Stimulated activated naive CD8-positive, alpha-beta T cell treated with anti-CD3 and anti-CD28 coated beads, Interleukin-15, Interleukin-2, amounts not matched to agents 100 ng/mL and 50 ng/mL, for 24 hours (primary cell): ENCODE measurements around the gene GH1.
A peak's percentile ranks its signal among the peaks of the same experiment; 100 is the strongest.
"Not testable (repeated sequence)": the region's sequence is repeated elsewhere in the genome, so short reads cannot be mapped to it uniquely, and the experiment has no call there.

Experiments used
- H3K27ac Mint-ChIP-seq: one replicate; pipeline ENCODE4 v1.8.0; 2021; ENCODE audit warnings: mild to moderate bottlenecking, mixed read lengths
- H3K27me3 Mint-ChIP-seq: one replicate; pipeline ENCODE4 v1.8.0; 2021; ENCODE audit warnings: mixed read lengths
- H3K36me3 Mint-ChIP-seq: one replicate; pipeline ENCODE4 v1.8.0; 2021; ENCODE audit warnings: low read depth, mixed read lengths
- H3K4me1 Mint-ChIP-seq: one replicate; pipeline ENCODE4 v1.8.0; 2021; ENCODE audit warnings: low read depth, mixed read lengths
- H3K4me3 Mint-ChIP-seq: one replicate; pipeline ENCODE4 v1.8.0; 2021; ENCODE audit warnings: mild to moderate bottlenecking, mixed read lengths
- H3K9me3 Mint-ChIP-seq: one replicate; pipeline ENCODE4 v1.8.0; 2021; ENCODE audit warnings: mixed read lengths

The GH1 gene

GRCh38 chr17:63920779-63921178, 2.1 kb upstream of the GH1 start:
- H3K9me3 Mint-ChIP-seq, H3K27me3 Mint-ChIP-seq, H3K4me3 Mint-ChIP-seq, H3K27ac Mint-ChIP-seq, H3K36me3 Mint-ChIP-seq: not testable (repeated sequence)
- peaks cover 16% of the 10 kb centered on the region for H3K4me1 Mint-ChIP-seq

DNA sequence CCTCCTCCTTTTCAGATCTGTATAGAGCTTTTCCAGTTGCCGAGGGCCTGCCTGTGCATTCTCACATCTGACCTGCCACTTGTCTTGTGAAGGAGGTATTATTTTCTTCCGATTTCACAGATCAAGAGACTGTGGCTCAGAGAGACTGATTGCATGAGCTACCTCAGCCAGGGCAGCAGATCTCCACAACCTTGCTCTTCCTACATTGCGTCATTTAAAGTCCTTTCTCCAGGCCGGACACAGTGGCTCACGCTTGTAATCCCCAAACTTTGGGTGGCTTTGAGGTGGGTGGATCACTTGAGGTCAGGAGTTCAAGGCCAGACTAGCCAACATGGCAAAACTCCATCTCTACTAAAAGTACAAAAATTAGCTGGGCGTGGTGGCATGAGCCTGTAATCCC, 1.4 kb upstream of the GH1 start:
- H3K9me3 Mint-ChIP-seq, H3K27me3 Mint-ChIP-seq, H3K36me3 Mint-ChIP-seq, H3K27ac Mint-ChIP-seq, H3K4me3 Mint-ChIP-seq: not testable (repeated sequence)
- peaks cover 16% of the 10 kb centered on the region for H3K4me1 Mint-ChIP-seq

GRCh38 chr17:63919311-63919723, 678 bp upstream of the GH1 start:
- peaks cover 13% of the 10 kb centered on the region for H3K4me1 Mint-ChIP-seq
- H3K4me3 Mint-ChIP-seq: no peak overlapping the region
- no peaks in the 10 kb centered on the region for H3K9me3 Mint-ChIP-seq
- H3K27ac Mint-ChIP-seq: no peak overlapping the region
- H3K36me3 Mint-ChIP-seq: no peaks in the 10 kb centered on the region
- no peaks in the 10 kb centered on the region for H3K27me3 Mint-ChIP-seq

DNA sequence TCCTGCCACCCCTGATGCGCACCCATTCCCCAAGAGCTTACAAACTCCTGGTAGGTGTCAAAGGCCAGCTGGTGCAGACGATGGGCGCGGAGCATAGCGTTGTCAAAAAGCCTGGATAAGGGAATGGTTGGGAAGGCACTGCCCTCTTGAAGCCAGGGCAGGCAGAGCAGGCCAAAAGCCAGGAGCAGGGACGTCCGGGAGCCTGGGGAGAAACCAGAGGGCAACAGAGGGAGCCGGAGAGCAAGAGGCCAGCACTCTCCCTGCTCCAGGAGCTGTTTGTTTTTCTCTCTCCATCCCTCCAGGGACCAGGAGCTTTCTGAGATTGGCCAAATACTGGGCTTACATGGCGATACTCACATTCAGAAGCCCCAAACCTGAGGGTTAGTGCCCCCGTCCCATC, 334 bp downstream of the GH1 start:
- no peaks in the 10 kb centered on the region for H3K9me3 Mint-ChIP-seq
- H3K4me3 Mint-ChIP-seq: no peak overlapping the region
- H3K27ac Mint-ChIP-seq: no peak overlapping the region
- H3K4me1 Mint-ChIP-seq: peaks cover 16% of the 10 kb centered on the region
- no peaks in the 10 kb centered on the region for H3K36me3 Mint-ChIP-seq
- H3K27me3 Mint-ChIP-seq: no peaks in the 10 kb centered on the region

- Mint-ChIP-seq H3K9me3 (no peaks in the 10 kb centered on the region), H3K36me3 (no peaks in the 10 kb centered on the region), H3K27ac (no peak overlapping the region), H3K27me3 (no peaks in the 10 kb centered on the region), H3K4me3 (no peak overlapping the region), H3K4me1 (peaks cover 16% of the 10 kb centered on the region)
These were observed 993 bp downstream of the GH1 start for GRCh38 chr17:63917646-63918045.

DNA sequence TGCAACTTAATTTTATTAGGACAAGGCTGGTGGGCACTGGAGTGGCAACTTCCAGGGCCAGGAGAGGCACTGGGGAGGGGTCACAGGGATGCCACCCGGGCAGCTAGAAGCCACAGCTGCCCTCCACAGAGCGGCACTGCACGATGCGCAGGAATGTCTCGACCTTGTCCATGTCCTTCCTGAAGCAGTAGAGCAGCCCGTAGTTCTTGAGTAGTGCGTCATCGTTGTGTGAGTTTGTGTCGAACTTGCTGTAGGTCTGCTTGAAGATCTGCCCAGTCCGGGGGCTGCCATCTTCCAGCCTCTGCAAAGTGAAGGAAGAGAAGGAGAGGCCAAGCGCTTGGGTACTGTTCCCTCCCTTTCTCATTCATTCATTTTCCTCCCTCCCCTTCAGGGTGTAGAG, 1.4 kb downstream of the GH1 start:
- not testable (repeated sequence) for H3K27ac Mint-ChIP-seq, H3K9me3 Mint-ChIP-seq, H3K27me3 Mint-ChIP-seq, H3K36me3 Mint-ChIP-seq, H3K4me3 Mint-ChIP-seq
- peaks cover 16% of the 10 kb centered on the region for H3K4me1 Mint-ChIP-seq

- Mint-ChIP-seq H3K36me3 (no peaks in the 10 kb centered on the region), H3K4me1 (peaks cover 16% of the 10 kb centered on the region), H3K4me3 (no peak overlapping the region), H3K27me3 (no peaks in the 10 kb centered on the region), H3K9me3 (no peaks in the 10 kb centered on the region), H3K27ac (no peak overlapping the region)
These were observed 2.0 kb downstream of the GH1 start for GRCh38 chr17:63916566-63917185.

- not testable (repeated sequence) for H3K36me3 Mint-ChIP-seq, H3K9me3 Mint-ChIP-seq, H3K27ac Mint-ChIP-seq, H3K27me3 Mint-ChIP-seq, H3K4me3 Mint-ChIP-seq
- peaks cover 16% of the 10 kb centered on the region for H3K4me1 Mint-ChIP-seq
These were observed 2.9 kb downstream of the GH1 start for GRCh38 chr17:63915753-63916152.

DNA sequence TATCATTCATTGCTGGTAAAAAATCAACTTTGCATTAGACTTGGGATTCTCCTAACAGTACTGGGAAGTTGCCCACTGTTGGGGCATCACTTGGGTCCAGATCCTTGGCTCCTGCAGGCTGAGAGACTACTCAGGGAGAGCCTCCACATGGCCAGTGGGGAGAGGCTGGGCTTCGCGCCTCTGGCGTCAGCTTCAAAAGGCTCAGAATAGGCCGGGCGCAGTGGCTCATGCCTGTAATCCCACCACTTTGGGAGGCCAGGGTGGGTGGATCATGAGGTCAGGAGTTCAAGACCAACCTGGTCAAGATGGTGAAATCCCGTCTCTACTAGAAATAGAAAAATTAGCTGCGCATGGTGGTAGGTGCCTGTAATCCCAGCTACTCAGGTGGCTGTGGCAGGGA, 4.2 kb downstream of the GH1 start:
- Mint-ChIP-seq H3K36me3 (no peaks in the 10 kb centered on the region), H3K4me1 (peaks cover 10% of the 10 kb centered on the region), H3K4me3 (no peak overlapping the region), H3K9me3 (no peaks in the 10 kb centered on the region), H3K27ac (no peak overlapping the region), H3K27me3 (no peaks in the 10 kb centered on the region)

DNA sequence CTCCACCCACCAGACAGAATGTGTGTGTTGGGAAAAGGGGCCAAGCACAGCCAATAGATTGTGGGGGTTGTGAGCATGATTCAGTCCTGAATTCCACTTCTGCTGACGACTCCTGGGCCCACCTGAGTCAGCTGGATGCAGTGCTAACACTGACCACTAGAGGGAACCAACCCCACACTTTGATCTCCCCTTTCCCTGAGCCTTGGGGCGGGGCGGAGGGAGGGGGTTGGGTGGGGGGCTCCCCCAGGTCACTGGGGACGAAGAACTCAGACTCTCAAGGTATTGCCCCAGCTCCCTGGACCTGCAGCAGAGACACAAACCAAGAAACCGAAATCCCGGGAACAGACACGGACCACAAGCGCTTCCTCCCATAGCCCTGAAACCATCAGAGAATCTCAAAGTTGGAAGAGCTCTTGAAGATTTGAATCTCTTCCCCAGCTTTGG, 7.0 kb downstream of the GH1 start:
- Mint-ChIP-seq H3K9me3 (no peaks in the 10 kb centered on the region), H3K36me3 (no peaks in the 10 kb centered on the region), H3K4me1 (peaks cover 4% of the 10 kb centered on the region), H3K27me3 (no peaks in the 10 kb centered on the region), H3K27ac (no peak overlapping the region), H3K4me3 (no peak overlapping the region)

GRCh38 chr17:63911041-63911635, 7.5 kb downstream of the GH1 start, which contains the start of gene CSHL1:
TSS of gene CSHL1 (minus strand) at chr17:63911258. CDS start at chr17:63911196, 62 bp downstream.
- no peaks in the 10 kb centered on the region for H3K36me3 Mint-ChIP-seq
- no peaks in the 10 kb centered on the region for H3K27me3 Mint-ChIP-seq
- no peak within 1 kb of the TSS for H3K4me3 Mint-ChIP-seq
- peaks cover 4% of the 10 kb centered on the region for H3K4me1 Mint-ChIP-seq
- no peaks in the 10 kb centered on the region for H3K9me3 Mint-ChIP-seq
- H3K27ac Mint-ChIP-seq: no peak within 1 kb of the TSS

DNA sequence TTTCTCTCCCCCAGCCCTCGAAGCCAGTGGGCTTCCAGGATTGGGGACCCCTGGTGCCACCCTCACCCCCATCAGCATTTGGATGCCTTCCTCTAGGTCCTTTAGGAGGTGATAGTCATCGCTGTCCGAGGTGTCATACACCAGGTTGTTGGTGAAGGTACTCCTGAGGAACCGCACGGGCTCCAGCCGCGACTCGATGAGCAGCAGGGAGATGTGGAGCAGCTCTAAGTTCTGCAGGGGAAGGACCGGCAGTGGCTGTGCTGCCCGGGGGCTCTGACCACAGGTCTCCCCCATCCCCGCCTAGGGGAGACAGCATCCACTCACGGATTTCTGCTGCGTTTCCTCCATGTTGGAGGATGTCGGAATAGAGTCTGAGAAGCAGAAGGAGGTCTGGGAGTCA, 8.5 kb downstream of the GH1 start:
- H3K27ac Mint-ChIP-seq: no peak overlapping the region
- no peaks in the 10 kb centered on the region for H3K9me3 Mint-ChIP-seq
- H3K36me3 Mint-ChIP-seq: no peaks in the 10 kb centered on the region
- no peaks in the 10 kb centered on the region for H3K27me3 Mint-ChIP-seq
- peaks cover 4% of the 10 kb centered on the region for H3K4me1 Mint-ChIP-seq
- no peak overlapping the region for H3K4me3 Mint-ChIP-seq

DNA sequence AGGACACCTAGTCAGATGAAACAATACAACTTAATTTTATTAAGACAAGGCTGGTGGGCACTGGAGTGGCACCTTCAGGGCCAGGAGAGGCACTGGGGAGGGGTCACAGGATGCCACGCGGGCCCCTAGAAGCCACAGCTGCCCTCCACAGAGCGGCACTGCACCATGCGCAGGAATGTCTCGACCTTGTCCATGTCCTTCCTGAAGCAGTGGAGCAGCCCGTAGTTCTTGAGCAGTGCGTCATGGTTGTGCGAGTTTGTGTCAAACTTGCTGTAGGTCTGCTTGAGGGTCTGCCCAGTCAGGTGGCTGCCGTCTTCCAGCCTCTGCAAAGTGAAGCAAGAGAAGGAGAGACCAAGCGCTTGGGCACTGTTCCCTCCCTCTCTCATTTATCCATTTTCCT, 9.1 kb downstream of the GH1 start:
- not testable (repeated sequence) for H3K27me3 Mint-ChIP-seq, H3K9me3 Mint-ChIP-seq, H3K4me1 Mint-ChIP-seq, H3K27ac Mint-ChIP-seq, H3K4me3 Mint-ChIP-seq, H3K36me3 Mint-ChIP-seq

DNA sequence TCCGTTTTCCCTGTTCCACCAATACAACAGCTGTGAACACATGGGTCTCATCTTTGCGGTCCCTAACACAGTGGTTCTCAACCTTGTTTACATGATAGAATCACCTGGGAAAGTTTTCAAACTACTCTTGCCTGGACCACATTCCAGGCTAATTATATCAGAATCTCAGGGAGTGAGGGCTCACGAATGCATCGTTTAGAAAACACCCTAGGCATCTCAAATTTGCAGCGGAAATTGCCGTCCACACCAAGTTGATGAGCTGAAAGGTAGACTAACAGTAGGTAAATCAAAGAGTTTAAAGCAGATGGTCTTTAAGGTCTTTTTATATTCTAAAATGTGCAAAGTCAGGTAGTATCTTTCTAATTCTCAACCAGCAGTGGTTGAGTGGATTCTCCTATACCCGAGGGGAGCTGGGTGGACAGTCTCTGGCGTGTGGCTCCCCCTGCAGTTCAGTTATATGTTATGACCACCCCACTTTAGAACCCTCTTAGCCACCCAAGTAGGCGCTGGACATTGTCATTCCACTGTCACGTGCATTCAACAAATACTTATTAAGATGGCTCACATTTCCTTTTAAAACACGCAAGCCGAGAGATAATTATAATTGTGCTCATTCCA, 11.4 kb downstream of the GH1 start:
- H3K36me3 Mint-ChIP-seq, H3K27me3 Mint-ChIP-seq, H3K27ac Mint-ChIP-seq, H3K4me1 Mint-ChIP-seq, H3K4me3 Mint-ChIP-seq, H3K9me3 Mint-ChIP-seq: not testable (repeated sequence)

DNA sequence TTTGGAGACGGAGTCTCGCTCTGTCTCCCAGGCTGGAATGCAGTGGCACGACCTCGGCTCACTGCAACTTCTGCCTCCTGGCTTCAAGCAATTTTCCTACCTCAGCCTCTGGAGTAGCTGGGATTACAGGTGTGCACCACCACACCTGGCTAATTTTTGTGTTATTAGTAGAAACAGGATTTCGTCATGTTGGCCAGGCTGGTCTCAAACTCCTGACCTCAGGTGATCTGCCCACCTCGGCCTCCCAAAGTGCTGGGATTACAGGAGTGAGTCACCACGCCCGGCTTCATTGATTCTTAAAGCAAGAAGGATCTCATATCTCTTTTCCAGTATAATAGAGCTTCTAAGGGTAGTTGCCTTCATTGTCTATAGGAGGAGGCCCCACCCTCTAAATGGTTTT, 13.8 kb downstream of the GH1 start:
- H3K36me3 Mint-ChIP-seq, H3K9me3 Mint-ChIP-seq, H3K4me1 Mint-ChIP-seq, H3K27me3 Mint-ChIP-seq, H3K4me3 Mint-ChIP-seq, H3K27ac Mint-ChIP-seq: not testable (repeated sequence)

DNA sequence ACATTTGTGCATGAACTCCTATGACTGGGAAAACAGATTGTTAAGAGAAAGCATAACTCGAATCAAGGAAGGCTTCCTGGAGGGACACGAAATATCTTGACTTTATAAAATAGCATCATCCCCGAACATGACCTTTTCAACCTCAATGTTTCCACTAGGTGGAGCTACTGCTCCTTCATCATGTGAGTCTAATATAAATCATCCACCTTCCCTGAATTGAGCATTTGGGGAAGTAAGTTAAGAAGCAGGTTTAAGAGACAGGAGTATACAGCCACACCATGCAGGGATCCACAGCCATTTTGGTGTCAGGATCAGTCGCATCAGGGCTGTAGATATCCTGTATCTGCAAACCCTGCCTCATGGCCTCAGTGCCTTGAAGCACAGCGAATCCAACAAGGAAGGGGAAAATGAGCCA, 14.8 kb downstream of the GH1 start:
- Mint-ChIP-seq H3K27ac (peak overlapping the region; percentile 36), H3K4me1 (peaks cover 15% of the 10 kb centered on the region)
- not testable (repeated sequence) for H3K4me3 Mint-ChIP-seq, H3K27me3 Mint-ChIP-seq, H3K9me3 Mint-ChIP-seq, H3K36me3 Mint-ChIP-seq
